Esophagus (tissue), 2 donors: ENCODE measurements around the gene PGR. TPM values are rescaled to one million over a fixed set of nuclear protein-coding genes. Genes with fewer than 3 reads are reported as not detected.

Source experiments
- H3K27ac ChIP-seq, 2 donors: one replicate each; pipeline ENCODE4 v1.5.1; 2013; ENCODE audit warnings: low read depth in 2 of 2, mild to moderate bottlenecking in 2 of 2, inconsistent platforms in 1 of 2, low read length in 1 of 2, moderate library complexity in 1 of 2
- H3K27me3 ChIP-seq, 2 donors: one replicate each; pipeline ENCODE4 v1.6.1; 2013; ENCODE audit warnings: low read length in 2 of 2, control low read depth in 1 of 2, mild to moderate bottlenecking in 1 of 2; ENCODE audit not compliant: insufficient read depth in 2 of 2, control insufficient read depth in 1 of 2
- H3K36me3 ChIP-seq, 2 donors: one replicate each; pipeline ENCODE4 v1.6.1; 2013; ENCODE audit warnings: low read length in 1 of 2; ENCODE audit not compliant: control insufficient read depth in 2 of 2, insufficient read depth in 2 of 2
- H3K4me1 ChIP-seq, 2 donors: one replicate each; pipeline ENCODE4 v1.6.1; 2013; ENCODE audit warnings: low read length in 1 of 2; ENCODE audit not compliant: control insufficient read depth in 2 of 2, insufficient read depth in 2 of 2
- H3K4me3 ChIP-seq, 2 donors: one replicate each; pipeline ENCODE4 v1.5.1; 2013; ENCODE audit warnings: low read length in 2 of 2, mild to moderate bottlenecking in 2 of 2, low read depth in 1 of 2, moderate library complexity in 1 of 2
- H3K9me3 ChIP-seq, 2 donors: one replicate each; pipeline ENCODE4 v1.6.1; 2013; ENCODE audit warnings: mild to moderate bottlenecking in 2 of 2, low read depth in 1 of 2, low read length in 1 of 2, moderate library complexity in 1 of 2; ENCODE audit not compliant: control insufficient read depth in 2 of 2, insufficient read depth in 1 of 2
- WGBS, 2 donors: extraction: QIAGEN DNeasy Blood & Tissue Kit; methylation state at CpG; one replicate each; pipeline ENCODE4 v1.1.7; 2013; 5-methylcytosine and 5-hydroxymethylcytosine counted together
- polyA plus RNA-seq, 2 donors: library from polyadenylated mRNA; stranded (reverse); fragments of 200-250 nt; gene quantifications; one replicate each; pipeline ENCODE4 v1.2.3, GENCODE V29; 2013
- donor health status: healthy with polysubstance abuse.
- donor health status: Bipolar disorder and iron deficiency.

The PGR gene
- polyA plus RNA-seq, 2 donors: 0.04 to 0.12 TPM

DNA sequence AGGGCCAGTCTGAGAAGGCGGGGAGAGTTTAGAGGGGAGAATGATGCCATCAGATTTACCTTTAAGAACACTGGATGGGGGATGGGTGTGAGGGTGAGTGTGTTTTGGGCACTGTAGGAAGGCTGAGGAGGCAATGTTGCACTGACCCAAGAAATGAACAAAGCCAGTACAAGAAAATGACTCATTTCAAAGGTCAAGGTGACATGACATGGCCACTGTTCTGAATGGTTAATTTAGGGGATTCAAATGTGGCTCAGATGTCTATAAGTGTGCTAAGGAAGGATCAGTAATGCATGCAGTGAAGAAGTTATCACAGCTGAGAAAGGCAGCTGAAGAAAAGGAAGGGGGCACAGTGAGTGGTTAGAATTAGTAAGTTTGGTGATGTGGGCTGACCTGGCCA is 129.9 kb downstream of the PGR start:
- Histone ChIP-seq H3K4me1 (no peaks in the 10 kb centered on the region), H3K36me3 (no peaks in the 10 kb centered on the region), H3K27me3 (no peaks in the 10 kb centered on the region), H3K27ac (no peak overlapping the region), H3K4me3 (no peak overlapping the region), H3K9me3 (no peaks in the 10 kb centered on the region)
- WGBS, 2 donors: 73 to 81% methylated on average over 1 of the region's 1 CpG

DNA sequence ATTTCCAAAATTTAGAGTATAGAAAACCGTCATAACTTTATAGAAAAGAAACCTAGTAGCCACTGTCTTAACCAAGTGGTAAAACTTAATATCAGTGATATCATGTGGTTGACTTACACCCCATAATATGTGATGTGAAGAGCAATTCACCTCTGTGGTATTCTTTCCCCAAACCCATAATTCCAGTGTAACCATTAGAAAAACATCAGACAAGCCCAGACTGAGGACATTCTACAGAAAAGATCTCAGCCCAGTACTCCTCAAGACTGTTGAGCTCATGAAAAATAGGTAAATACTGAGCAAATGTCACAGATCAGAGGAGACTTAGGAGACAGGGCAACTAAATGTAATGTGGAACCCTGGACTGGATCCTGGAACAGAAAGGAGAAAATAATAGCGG is 134.6 kb downstream of the PGR start:
- WGBS, 2 donors: 94 to 98% methylated on average over 2 of the region's 2 CpGs
- no peaks in the 10 kb centered on the region for H3K4me1 ChIP-seq
- no peaks in the 10 kb centered on the region for H3K36me3 ChIP-seq
- no peak overlapping the region for H3K27ac ChIP-seq
- no peaks in the 10 kb centered on the region for H3K9me3 ChIP-seq
- H3K4me3 ChIP-seq: no peak overlapping the region
- H3K27me3 ChIP-seq: no peaks in the 10 kb centered on the region

DNA sequence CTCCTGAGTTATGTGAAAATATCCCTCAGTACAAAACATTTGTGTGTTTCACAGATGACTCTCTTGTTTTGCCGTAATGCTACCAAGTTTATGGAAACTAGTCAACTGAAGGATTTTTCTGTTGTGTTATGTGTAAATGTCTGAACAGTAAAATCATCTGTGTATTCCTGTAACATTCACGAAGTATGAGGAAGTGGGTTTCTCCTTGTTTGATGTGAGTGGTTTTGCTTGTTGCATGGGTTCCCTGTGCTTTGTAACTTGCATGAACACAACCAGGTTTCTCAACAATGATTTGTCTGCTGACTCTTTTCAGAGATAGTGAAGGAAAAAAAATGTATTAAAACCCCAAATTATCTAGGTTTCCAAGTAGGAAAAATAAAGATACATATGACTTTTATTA is 138.1 kb downstream of the PGR start:
- no peak overlapping the region for H3K27ac ChIP-seq
- H3K27me3 ChIP-seq: no peaks in the 10 kb centered on the region
- 66 to 67% methylated on average over 2 of the region's 2 CpGs for WGBS, 2 donors
- H3K4me3 ChIP-seq: no peak overlapping the region
- H3K36me3 ChIP-seq: no peaks in the 10 kb centered on the region
- no peaks in the 10 kb centered on the region for H3K4me1 ChIP-seq
- no peaks in the 10 kb centered on the region for H3K9me3 ChIP-seq

DNA sequence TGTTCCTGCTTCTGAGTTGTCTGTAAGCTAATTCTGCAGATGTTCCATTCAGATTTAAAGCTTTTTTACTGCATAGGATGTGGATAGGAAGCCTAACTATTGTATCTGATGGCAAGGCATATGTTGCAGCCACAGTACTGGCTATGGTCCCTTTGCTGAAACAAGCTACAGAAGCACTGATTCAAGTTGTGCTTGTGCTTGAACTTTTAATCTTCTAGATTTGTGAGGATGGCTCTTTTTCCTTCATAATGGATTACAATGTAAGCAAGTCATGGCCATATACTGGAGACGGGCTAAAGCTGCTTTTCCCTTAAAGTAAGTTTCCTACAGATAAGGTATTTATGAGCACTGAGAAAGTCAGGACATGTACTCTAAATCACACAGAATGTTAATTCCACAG is 138.7 kb downstream of the PGR start:
- H3K36me3 ChIP-seq: no peaks in the 10 kb centered on the region
- H3K4me1 ChIP-seq: no peaks in the 10 kb centered on the region
- 83 to 94% methylated on average over 1 of the region's 1 CpG for WGBS, 2 donors
- H3K27me3 ChIP-seq: no peaks in the 10 kb centered on the region
- no peak overlapping the region for H3K4me3 ChIP-seq
- H3K27ac ChIP-seq: no peak overlapping the region
- H3K9me3 ChIP-seq: no peaks in the 10 kb centered on the region

DNA sequence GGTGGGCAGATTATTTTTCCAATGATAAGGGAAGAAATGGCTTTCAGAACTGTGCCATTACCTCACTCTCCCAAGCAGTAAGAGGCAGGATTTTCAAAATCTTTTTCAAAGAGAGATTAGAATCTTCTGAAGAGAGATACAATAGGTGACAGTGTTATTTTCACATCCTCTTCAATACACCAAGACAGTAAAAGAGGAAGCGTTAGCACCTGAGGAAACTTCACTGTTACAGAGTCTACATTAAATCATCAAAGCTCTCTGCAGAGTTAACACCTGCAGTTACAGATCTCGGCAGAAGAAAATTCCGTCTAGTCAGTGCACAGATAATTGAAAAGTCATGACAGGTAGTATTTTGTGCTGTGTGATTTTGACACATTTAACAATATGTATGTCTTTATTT is 144.9 kb downstream of the PGR start:
- no peak overlapping the region for H3K27ac ChIP-seq
- H3K27me3 ChIP-seq: no peaks in the 10 kb centered on the region
- H3K4me3 ChIP-seq: no peak overlapping the region
- no peaks in the 10 kb centered on the region for H3K4me1 ChIP-seq
- H3K36me3 ChIP-seq: no peaks in the 10 kb centered on the region
- WGBS, 2 donors: 81 to 89% methylated on average over 3 of the region's 3 CpGs
- H3K9me3 ChIP-seq: no peaks in the 10 kb centered on the region

DNA sequence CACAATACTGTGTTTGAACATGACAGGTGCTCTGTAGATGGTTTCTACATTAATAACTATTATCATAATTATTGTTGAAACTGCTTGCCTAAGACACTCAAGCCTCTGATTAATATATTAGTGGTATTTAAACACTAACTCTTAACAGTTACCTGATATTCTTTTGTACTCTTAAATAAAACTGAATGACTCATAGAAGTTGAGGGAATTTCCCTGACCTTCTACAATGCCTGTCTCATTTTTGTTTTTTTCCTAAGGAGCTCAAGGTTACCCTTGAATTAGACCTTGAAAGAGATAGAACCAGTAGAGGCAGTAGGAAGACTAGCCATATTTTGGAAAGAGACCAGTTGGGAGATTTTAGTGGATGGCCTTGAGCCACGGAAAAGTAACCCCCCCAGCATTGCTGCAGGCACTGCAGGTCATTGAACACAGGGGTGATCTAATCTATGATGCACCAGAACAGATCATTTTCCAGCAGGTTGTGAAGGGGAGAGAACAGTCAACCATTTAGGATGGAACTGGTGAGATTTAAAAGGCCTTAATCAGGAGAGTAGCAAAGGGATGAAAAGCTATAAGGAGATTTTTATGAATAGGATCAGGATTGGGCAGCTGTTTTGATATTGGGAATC is 148.3 kb downstream of the PGR start:
- 45 to 53% methylated on average over 1 of the region's 1 CpG for WGBS, 2 donors
- Histone ChIP-seq H3K4me3 (no peak overlapping the region), H3K9me3 (no peaks in the 10 kb centered on the region), H3K4me1 (no peaks in the 10 kb centered on the region), H3K36me3 (no peaks in the 10 kb centered on the region), H3K27ac (no peak overlapping the region), H3K27me3 (no peaks in the 10 kb centered on the region)

DNA sequence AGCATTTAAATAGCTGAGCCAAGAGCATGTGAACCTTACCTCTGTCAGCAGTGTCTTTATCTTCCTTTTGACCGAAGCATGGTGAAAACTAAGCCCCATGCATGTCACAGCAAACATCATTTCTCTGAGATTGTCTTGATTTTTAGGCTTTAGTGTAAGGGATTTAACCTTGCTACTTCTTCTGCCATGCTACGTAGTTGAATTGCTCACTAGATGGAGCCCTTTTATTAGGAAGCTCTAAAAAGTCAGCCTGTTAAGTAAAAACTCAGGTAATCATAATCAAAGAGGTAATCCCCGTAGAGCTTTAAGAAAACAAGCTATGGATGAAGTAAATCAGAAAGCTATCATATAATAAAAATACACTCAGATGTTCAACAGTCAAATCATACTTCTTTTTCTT is 149.5 kb downstream of the PGR start:
- Histone ChIP-seq H3K4me3 (no peak overlapping the region), H3K27me3 (no peaks in the 10 kb centered on the region), H3K4me1 (no peaks in the 10 kb centered on the region), H3K36me3 (no peaks in the 10 kb centered on the region), H3K9me3 (no peaks in the 10 kb centered on the region), H3K27ac (no peak overlapping the region)
- WGBS, 2 donors: 84 to 86% methylated on average over 3 of the region's 3 CpGs
